DOHH2 (cell line): ENCODE results near the gene NOTCH1.

ENCODE experiments used
- CTCF ChIP-seq: fragments of 200-600 bp; sonication (generic); IDR thresholded peaks from one replicate; pipeline ENCODE4 v1.5.1; 2014; ENCODE audit warnings: antibody characterized with exemption, mild to moderate bottlenecking, low read depth, low read length; ENCODE audit not compliant: poor library complexity, severe bottlenecking
- EZH2phosphoT487 ChIP-seq: fragments of 200-600 bp; sonication (generic); IDR thresholded peaks from 2 replicates; pipeline ENCODE4 v1.6.1; 2017; ENCODE audit warnings: borderline replicate concordance, mild to moderate bottlenecking, antibody characterized with exemption, low read length, moderate library complexity, mixed read lengths

GRCh38 chr9:136507992-136508375 is 37.9 kb downstream of the NOTCH1 start:
- TF ChIP-seq CTCF (no peak), EZH2phosphoT487 (no peak)
